Activated CD4-positive, alpha-beta T cell treated with anti-CD3 and anti-CD28 coated beads, Interleukin-2, amount 10 ng/mL, durations not matched to agents 7 days and 5 days (primary cell): ENCODE results near the gene TMEM138. TPM values are rescaled to one million over a fixed set of nuclear protein-coding genes. Genes with fewer than 3 reads are reported as not detected.

ENCODE experiments used
- CTCF ChIA-PET: fragments of 350-600 bp; sonication (Branson Sonifier 250); formaldehyde crosslinking; loops from one replicate; lab custom pipeline; 2021; ENCODE audit warnings: antibody characterized with exemption; lab: Charles Lee
- POLR2A ChIA-PET: fragments of 350-600 bp; sonication (Branson Sonifier 250); formaldehyde crosslinking; loops from one replicate; lab custom pipeline; 2021; ENCODE audit warnings: antibody characterized with exemption; lab: Charles Lee
- DNase-seq: peaks from one replicate; pipeline ENCODE4 v3.0.0-alpha.2; 2020
- H3K27ac Mint-ChIP-seq: one replicate; pipeline ENCODE4 v1.8.0; 2021; ENCODE audit warnings: mild to moderate bottlenecking, moderate library complexity, mixed read lengths
- H3K27me3 Mint-ChIP-seq: one replicate; pipeline ENCODE4 v1.8.0; 2021; ENCODE audit warnings: mixed read lengths
- H3K36me3 Mint-ChIP-seq: one replicate; pipeline ENCODE4 v1.8.0; 2021; ENCODE audit warnings: low read depth, mixed read lengths
- H3K4me1 Mint-ChIP-seq: one replicate; pipeline ENCODE4 v1.8.0; 2021; ENCODE audit warnings: mixed read lengths
- H3K4me3 Mint-ChIP-seq: one replicate; pipeline ENCODE4 v1.8.0; 2021; ENCODE audit warnings: mild to moderate bottlenecking, moderate library complexity, mixed read lengths
- H3K9me3 Mint-ChIP-seq: one replicate; pipeline ENCODE4 v1.8.0; 2021; ENCODE audit warnings: mixed read lengths
- total RNA-seq, 2 experiments: library from RNA; stranded (reverse); gene quantifications; one replicate each; pipeline ENCODE4 v1.2.3, GENCODE V29; 2021

Gene TMEM138
- total RNA-seq, 2 experiments from 2014 or later = 52.0 to 60.4 TPM

GRCh38 chr11:61403658-61404057, 41.5 kb downstream of the TMEM138 start:
- Mint-ChIP-seq H3K36me3 (peaks cover 50% of the 10 kb centered on the region), H3K4me1 (no peaks in the 10 kb centered on the region), H3K9me3 (no peaks in the 10 kb centered on the region), H3K27me3 (no peaks in the 10 kb centered on the region), H3K4me3 (no peak overlapping the region), H3K27ac (no peak overlapping the region)
- CTCF ChIA-PET = interaction anchor here (1.3 to 2.9 kb wide), 2 partner anchors 11 to 67 kb away, joined by 5 to 9 read pairs; no protein-coding TSS in a partner anchor
- no peak for DNase-seq
- POLR2A ChIA-PET = no interaction called here

- Mint-ChIP-seq H3K27me3 (no peaks in the 10 kb centered on the region), H3K36me3 (peaks cover 54% of the 10 kb centered on the region), H3K27ac (no peak overlapping the region), H3K9me3 (no peaks in the 10 kb centered on the region), H3K4me3 (no peak overlapping the region), H3K4me1 (no peaks in the 10 kb centered on the region)
- no peak for DNase-seq
- ChIA-PET POLR2A (no interaction called here), CTCF (interaction anchor here (1.3 kb wide), 2 partner anchors 11 to 24 kb away, joined by 3 to 5 read pairs; no protein-coding TSS in a partner anchor)
These were observed 41.9 kb downstream of the TMEM138 start for GRCh38 chr11:61404103-61404502.

GRCh38 chr11:61404641-61405040, 42.5 kb downstream of the TMEM138 start:
- DNase-seq = no peak
- POLR2A ChIA-PET = no interaction called here
- no peak overlapping the region for H3K4me3 Mint-ChIP-seq
- no peaks in the 10 kb centered on the region for H3K27me3 Mint-ChIP-seq
- no peaks in the 10 kb centered on the region for H3K9me3 Mint-ChIP-seq
- H3K27ac Mint-ChIP-seq = no peak overlapping the region
- no peaks in the 10 kb centered on the region for H3K4me1 Mint-ChIP-seq
- CTCF ChIA-PET = interaction anchor here (1.3 kb wide), 1 partner anchor 23 kb away, joined by 3 read pairs; no protein-coding TSS in a partner anchor
- H3K36me3 Mint-ChIP-seq = peaks cover 57% of the 10 kb centered on the region

- POLR2A ChIA-PET = no interaction called here
- H3K27me3 Mint-ChIP-seq = no peaks in the 10 kb centered on the region
These were observed 43.9 kb downstream of the TMEM138 start for GRCh38 chr11:61406067-61406466.

GRCh38 chr11:61406991-61407728, 45.0 kb downstream of the TMEM138 start:
- Mint-ChIP-seq H3K27me3 (no peaks in the 10 kb centered on the region), H3K4me1 (no peaks in the 10 kb centered on the region), H3K9me3 (no peaks in the 10 kb centered on the region), H3K36me3 (peaks cover 71% of the 10 kb centered on the region), H3K27ac (no peak overlapping the region), H3K4me3 (no peak overlapping the region)
- ChIA-PET CTCF (no interaction called here), POLR2A (no interaction called here)
- no peak for DNase-seq

More at GRCh38 chr11:61406067-61406466, 43.9 kb downstream of the TMEM138 start:
- no peaks in the 10 kb centered on the region for H3K9me3 Mint-ChIP-seq
- H3K27ac Mint-ChIP-seq = no peak overlapping the region
- H3K4me1 Mint-ChIP-seq = no peaks in the 10 kb centered on the region
- no peak for DNase-seq
- H3K4me3 Mint-ChIP-seq = no peak overlapping the region
- H3K36me3 Mint-ChIP-seq = peaks cover 65% of the 10 kb centered on the region
- CTCF ChIA-PET = no interaction called here

GRCh38 chr11:61411589-61411988, 49.4 kb downstream of the TMEM138 start:
- H3K27ac Mint-ChIP-seq = no peak overlapping the region
- no peaks in the 10 kb centered on the region for H3K27me3 Mint-ChIP-seq
- POLR2A ChIA-PET = no interaction called here
- peaks cover 73% of the 10 kb centered on the region for H3K36me3 Mint-ChIP-seq
- DNase-seq = no peak
- no peak overlapping the region for H3K4me3 Mint-ChIP-seq
- H3K4me1 Mint-ChIP-seq = peaks cover 19% of the 10 kb centered on the region
- H3K9me3 Mint-ChIP-seq = no peaks in the 10 kb centered on the region
- CTCF ChIA-PET = interaction anchor here (1.5 kb wide), 1 partner anchor 75 kb away, joined by 4 read pairs; no protein-coding TSS in a partner anchor

GRCh38 chr11:61413496-61413895, 51.3 kb downstream of the TMEM138 start:
- Mint-ChIP-seq H3K36me3 (peaks cover 75% of the 10 kb centered on the region), H3K9me3 (no peaks in the 10 kb centered on the region), H3K27me3 (no peaks in the 10 kb centered on the region), H3K4me1 (peaks cover 34% of the 10 kb centered on the region), H3K27ac (no peak overlapping the region), H3K4me3 (no peak overlapping the region)
- CTCF ChIA-PET = interaction anchor here (0.6 to 0.8 kb wide), 3 partner anchors 14 to 522 kb away, joined by 3 to 4 read pairs (median 4); no protein-coding TSS in a partner anchor
- DNase-seq = no peak
- POLR2A ChIA-PET = no interaction called here

GRCh38 chr11:61414547-61414946, 52.4 kb downstream of the TMEM138 start:
- Mint-ChIP-seq H3K27me3 (no peaks in the 10 kb centered on the region), H3K4me1 (peaks cover 35% of the 10 kb centered on the region), H3K27ac (peak overlapping the region; percentile 34), H3K9me3 (no peaks in the 10 kb centered on the region), H3K36me3 (peaks cover 76% of the 10 kb centered on the region), H3K4me3 (no peak overlapping the region)
- POLR2A ChIA-PET = no interaction called here
- CTCF ChIA-PET = no interaction called here
- no peak for DNase-seq

GRCh38 chr11:61415381-61415780, 53.2 kb downstream of the TMEM138 start:
- Mint-ChIP-seq H3K36me3 (peaks cover 82% of the 10 kb centered on the region), H3K4me1 (peaks cover 39% of the 10 kb centered on the region), H3K27me3 (no peaks in the 10 kb centered on the region), H3K4me3 (no peak overlapping the region), H3K9me3 (no peaks in the 10 kb centered on the region), H3K27ac (no peak overlapping the region)
- POLR2A ChIA-PET = no interaction called here
- CTCF ChIA-PET = no interaction called here
- DNase-seq = no peak

- no peaks in the 10 kb centered on the region for H3K9me3 Mint-ChIP-seq
- H3K4me3 Mint-ChIP-seq = no peak overlapping the region
- no peaks in the 10 kb centered on the region for H3K27me3 Mint-ChIP-seq
- H3K4me1 Mint-ChIP-seq = peaks cover 41% of the 10 kb centered on the region
- no peak overlapping the region for H3K27ac Mint-ChIP-seq
- peaks cover 78% of the 10 kb centered on the region for H3K36me3 Mint-ChIP-seq
- ChIA-PET POLR2A (no interaction called here), CTCF (interaction anchor here (1.9 kb wide), 1 partner anchor 15 kb away, joined by 5 read pairs; no protein-coding TSS in a partner anchor)
- no peak for DNase-seq
These were observed 54.8 kb downstream of the TMEM138 start for GRCh38 chr11:61416941-61417340.

GRCh38 chr11:61417670-61418069, 55.5 kb downstream of the TMEM138 start:
- POLR2A ChIA-PET = no interaction called here
- Mint-ChIP-seq H3K9me3 (no peaks in the 10 kb centered on the region), H3K27ac (no peak overlapping the region)

GRCh38 chr11:61418136-61418535, 56.0 kb downstream of the TMEM138 start:
- DNase-seq = no peak
- Mint-ChIP-seq H3K9me3 (no peaks in the 10 kb centered on the region), H3K36me3 (peaks cover 85% of the 10 kb centered on the region), H3K27ac (no peak overlapping the region), H3K4me1 (peaks cover 46% of the 10 kb centered on the region), H3K4me3 (no peak overlapping the region), H3K27me3 (no peaks in the 10 kb centered on the region)
- ChIA-PET POLR2A (no interaction called here), CTCF (interaction anchor here (1.1 to 1.9 kb wide), 3 partner anchors 10 to 18 kb away, joined by 3 to 5 read pairs (median 3); no protein-coding TSS in a partner anchor)

More at GRCh38 chr11:61417670-61418069, 55.5 kb downstream of the TMEM138 start:
- H3K4me3 Mint-ChIP-seq = no peak overlapping the region
- H3K27me3 Mint-ChIP-seq = no peaks in the 10 kb centered on the region
- CTCF ChIA-PET = interaction anchor here (1.1 to 1.9 kb wide), 3 partner anchors 10 to 18 kb away, joined by 3 to 5 read pairs (median 3); no protein-coding TSS in a partner anchor
- DNase-seq = no peak
- peaks cover 45% of the 10 kb centered on the region for H3K4me1 Mint-ChIP-seq
- peaks cover 83% of the 10 kb centered on the region for H3K36me3 Mint-ChIP-seq
